Ishikawa (cell line): ENCODE measurements around the gene RREB1.

Experiments used
- CEBPB ChIP-seq: IDR thresholded peaks from 2 replicates; pipeline ENCODE4 v1.6.1; 2012
- CREB1 ChIP-seq: IDR thresholded peaks from 2 replicates; pipeline ENCODE4 v1.6.1; 2012; ENCODE audit warnings: low read depth
- EGR1 ChIP-seq: IDR thresholded peaks from 2 replicates; pipeline ENCODE4 v1.6.1; 2012
- EP300 ChIP-seq: IDR thresholded peaks from 2 replicates; pipeline ENCODE4 v1.6.1; 2012; ENCODE audit warnings: borderline replicate concordance
- FOXM1 ChIP-seq: IDR thresholded peaks from 2 replicates; pipeline ENCODE4 v1.6.1; 2012; ENCODE audit warnings: low read depth, borderline replicate concordance
- MAX ChIP-seq: IDR thresholded peaks from 2 replicates; pipeline ENCODE4 v1.6.1; 2012
- NFIC ChIP-seq: IDR thresholded peaks from 2 replicates; pipeline ENCODE4 v1.6.1; 2012
- RAD21 ChIP-seq: IDR thresholded peaks from 2 replicates; pipeline ENCODE4 v1.6.1; 2012; ENCODE audit warnings: low read depth
- TAF1 ChIP-seq: IDR thresholded peaks from 2 replicates; pipeline ENCODE4 v1.6.1; 2012; ENCODE audit warnings: low read depth, mild to moderate bottlenecking
- TCF12 ChIP-seq: IDR thresholded peaks from 2 replicates; pipeline ENCODE4 v1.6.1; 2012; ENCODE audit warnings: low read depth
- TEAD4 ChIP-seq: IDR thresholded peaks from 2 replicates; pipeline ENCODE4 v1.6.1; 2012
- YY1 ChIP-seq: IDR thresholded peaks from 2 replicates; pipeline ENCODE4 v1.6.1; 2012; ENCODE audit warnings: low read depth
- ZBTB7A ChIP-seq: IDR thresholded peaks from 2 replicates; pipeline ENCODE4 v1.6.1; 2012; ENCODE audit warnings: low read depth
- TF ChIP-seq, protein P1 (sequence below): IDR thresholded peaks from 2 replicates; pipeline ENCODE4 v1.6.1; 2012; ENCODE audit warnings: low read depth, mild to moderate bottlenecking
- TF ChIP-seq, protein P2 (sequence below): IDR thresholded peaks from 2 replicates; pipeline ENCODE4 v1.6.1; 2012

RREB1 gene

DNA sequence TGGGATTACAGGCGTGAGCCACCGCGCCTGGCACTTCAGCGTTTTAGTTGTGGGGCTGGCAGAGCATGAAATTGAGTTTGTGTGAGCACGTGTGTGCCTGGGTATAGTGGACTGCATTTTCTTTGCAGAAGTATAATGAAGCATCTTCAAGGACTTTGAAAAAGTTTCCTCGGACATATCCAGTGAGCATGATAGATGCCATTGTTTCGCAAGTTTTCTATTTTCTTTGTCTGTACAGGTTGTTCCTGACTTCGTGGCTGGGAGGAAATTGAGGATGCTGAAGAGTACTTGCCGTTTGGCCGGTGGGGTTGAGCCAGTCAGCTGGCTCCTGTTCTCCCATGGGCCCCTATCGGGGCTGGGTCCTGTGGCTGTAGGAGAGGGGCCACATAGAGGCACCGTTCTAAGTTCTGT lies 55.9 kb downstream of the RREB1 start:
- TF ChIP-seq NFIC (no peak), FOXM1 (no peak), EGR1 (no peak), CEBPB (no peak), EP300 (no peak), TCF12 (no peak), RAD21 (no peak), ZBTB7A (no peak), TEAD4 (no peak), MAX (no peak), YY1 (no peak), TAF1 (no peak), CREB1 (no peak)
- TF ChIP-seq, protein P1, sequence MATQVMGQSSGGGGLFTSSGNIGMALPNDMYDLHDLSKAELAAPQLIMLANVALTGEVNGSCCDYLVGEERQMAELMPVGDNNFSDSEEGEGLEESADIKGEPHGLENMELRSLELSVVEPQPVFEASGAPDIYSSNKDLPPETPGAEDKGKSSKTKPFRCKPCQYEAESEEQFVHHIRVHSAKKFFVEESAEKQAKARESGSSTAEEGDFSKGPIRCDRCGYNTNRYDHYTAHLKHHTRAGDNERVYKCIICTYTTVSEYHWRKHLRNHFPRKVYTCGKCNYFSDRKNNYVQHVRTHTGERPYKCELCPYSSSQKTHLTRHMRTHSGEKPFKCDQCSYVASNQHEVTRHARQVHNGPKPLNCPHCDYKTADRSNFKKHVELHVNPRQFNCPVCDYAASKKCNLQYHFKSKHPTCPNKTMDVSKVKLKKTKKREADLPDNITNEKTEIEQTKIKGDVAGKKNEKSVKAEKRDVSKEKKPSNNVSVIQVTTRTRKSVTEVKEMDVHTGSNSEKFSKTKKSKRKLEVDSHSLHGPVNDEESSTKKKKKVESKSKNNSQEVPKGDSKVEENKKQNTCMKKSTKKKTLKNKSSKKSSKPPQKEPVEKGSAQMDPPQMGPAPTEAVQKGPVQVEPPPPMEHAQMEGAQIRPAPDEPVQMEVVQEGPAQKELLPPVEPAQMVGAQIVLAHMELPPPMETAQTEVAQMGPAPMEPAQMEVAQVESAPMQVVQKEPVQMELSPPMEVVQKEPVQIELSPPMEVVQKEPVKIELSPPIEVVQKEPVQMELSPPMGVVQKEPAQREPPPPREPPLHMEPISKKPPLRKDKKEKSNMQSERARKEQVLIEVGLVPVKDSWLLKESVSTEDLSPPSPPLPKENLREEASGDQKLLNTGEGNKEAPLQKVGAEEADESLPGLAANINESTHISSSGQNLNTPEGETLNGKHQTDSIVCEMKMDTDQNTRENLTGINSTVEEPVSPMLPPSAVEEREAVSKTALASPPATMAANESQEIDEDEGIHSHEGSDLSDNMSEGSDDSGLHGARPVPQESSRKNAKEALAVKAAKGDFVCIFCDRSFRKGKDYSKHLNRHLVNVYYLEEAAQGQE: no peak
- TF ChIP-seq, protein P2, sequence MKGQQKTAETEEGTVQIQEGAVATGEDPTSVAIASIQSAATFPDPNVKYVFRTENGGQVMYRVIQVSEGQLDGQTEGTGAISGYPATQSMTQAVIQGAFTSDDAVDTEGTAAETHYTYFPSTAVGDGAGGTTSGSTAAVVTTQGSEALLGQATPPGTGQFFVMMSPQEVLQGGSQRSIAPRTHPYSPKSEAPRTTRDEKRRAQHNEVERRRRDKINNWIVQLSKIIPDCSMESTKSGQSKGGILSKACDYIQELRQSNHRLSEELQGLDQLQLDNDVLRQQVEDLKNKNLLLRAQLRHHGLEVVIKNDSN: no peak

DNA sequence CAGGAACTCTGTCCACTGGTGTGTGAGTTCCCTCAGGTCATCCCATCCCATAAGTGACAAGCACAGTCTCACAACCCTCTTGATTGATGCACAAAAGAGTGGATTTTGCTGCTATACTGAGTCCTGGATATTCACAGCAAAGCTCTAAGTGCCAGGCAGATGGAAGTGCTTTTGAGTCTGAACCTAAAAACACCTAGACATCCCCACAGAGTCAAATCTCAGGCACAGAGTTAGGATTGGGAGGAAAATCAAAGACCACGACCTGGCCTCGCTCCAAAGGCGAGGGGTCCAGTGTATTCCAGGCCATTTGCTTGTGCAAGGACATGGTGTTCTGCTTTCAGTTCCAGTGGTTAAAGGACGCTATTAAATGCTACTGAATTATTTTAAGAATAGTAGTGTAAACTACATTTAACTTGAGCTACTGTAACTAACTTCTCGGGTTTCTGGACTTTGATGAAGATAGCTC lies 56.8 kb downstream of the RREB1 start:
- TF ChIP-seq TAF1 (no peak), TEAD4 (no peak), CREB1 (no peak), TCF12 (no peak), EP300 (no peak), EGR1 (no peak)

- TF ChIP-seq EGR1: no peak
- TF ChIP-seq NFIC: peak; percentile 27; the same call in 1 of the 2 replicates
- TF ChIP-seq, protein P1: no peak
- TF ChIP-seq TEAD4: 0 out of 2 replicates have a peak, but pooled peaks have one; percentile 6
- no peak for TF ChIP-seq CEBPB
These were observed 57.5 kb downstream of the RREB1 start for GRCh38 chr6:7165002-7165889.

- no peak for TF ChIP-seq EGR1
- no peak for TF ChIP-seq EP300
- no peak for TF ChIP-seq YY1
- no peak for TF ChIP-seq MAX
- no peak for TF ChIP-seq CREB1
- no peak for TF ChIP-seq TEAD4
- TF ChIP-seq RAD21: no peak
- no peak for TF ChIP-seq CEBPB
These were observed 58.1 kb downstream of the RREB1 start for GRCh38 chr6:7165890-7166267.

- no peak for TF ChIP-seq TEAD4
- TF ChIP-seq EGR1: no peak
- no peak for TF ChIP-seq CEBPB
- TF ChIP-seq NFIC: no peak
- TF ChIP-seq MAX: no peak
- no peak for TF ChIP-seq EP300
- TF ChIP-seq, protein P1: no peak
- TF ChIP-seq CREB1: no peak
- TF ChIP-seq ZBTB7A: no peak
- no peak for TF ChIP-seq TAF1
These were observed 58.9 kb downstream of the RREB1 start for GRCh38 chr6:7166410-7167293.
